Astrocyte (in vitro differentiated cells and primary cell): Measurements from ENCODE around the gene F2. TPM values are rescaled to one million over a fixed set of nuclear protein-coding genes. Genes with fewer than 3 reads are reported as not detected.

Experiments
- DNase-seq: peaks from one replicate; pipeline ENCODE4 v3.0.0-alpha.2; 2010; ENCODE audit warnings: low read depth
- FAIRE-seq: peaks from 2 replicates; lab custom pipeline; 2011; peaks lifted over from hg19 to GRCh38; lab: Jason Lieb, UNC
- H2AFZ ChIP-seq: 2 replicates; pipeline ENCODE4 v1.6.0; 2012; ENCODE audit warnings: low read depth, low read length, inconsistent platforms
- H3K27ac ChIP-seq: 2 replicates; pipeline ENCODE4 v1.5.1; 2011; ENCODE audit warnings: low read depth, low read length, inconsistent platforms
- H3K27me3 ChIP-seq: 2 replicates; pipeline ENCODE4 v1.6.0; 2011; ENCODE audit warnings: low read length, inconsistent platforms; ENCODE audit not compliant: insufficient read depth
- H3K36me3 ChIP-seq: 2 replicates; pipeline ENCODE4 v1.5.1; 2011; ENCODE audit warnings: low read length, inconsistent platforms; ENCODE audit not compliant: insufficient read depth
- H3K4me1 ChIP-seq: 2 replicates; pipeline ENCODE4 v1.5.1; 2011; ENCODE audit warnings: low read length, inconsistent platforms; ENCODE audit not compliant: insufficient read depth
- H3K4me2 ChIP-seq: 2 replicates; pipeline ENCODE4 v1.6.0; 2012; ENCODE audit warnings: low read length, inconsistent platforms
- H3K4me3 ChIP-seq: 2 replicates; pipeline ENCODE4 v1.5.1; 2011; ENCODE audit warnings: low read depth, mild to moderate bottlenecking, low read length, inconsistent platforms; ENCODE audit not compliant: insufficient read depth
- H3K79me2 ChIP-seq: 2 replicates; pipeline ENCODE4 v1.6.0; 2012; ENCODE audit warnings: mild to moderate bottlenecking, low read length, inconsistent platforms; ENCODE audit not compliant: insufficient read depth
- H3K9ac ChIP-seq: 2 replicates; pipeline ENCODE4 v1.6.0; 2012; ENCODE audit warnings: mild to moderate bottlenecking, low read length, inconsistent platforms
- H3K9me3 ChIP-seq: 2 replicates; pipeline ENCODE4 v1.5.1; 2012; ENCODE audit warnings: low read depth, mild to moderate bottlenecking, low read length, inconsistent platforms; ENCODE audit not compliant: insufficient read depth
- H4K20me1 ChIP-seq: 2 replicates; pipeline ENCODE4 v1.6.0; 2012; ENCODE audit warnings: low read length, inconsistent platforms; ENCODE audit not compliant: insufficient read depth
- H3K27ac Mint-ChIP-seq: one replicate; pipeline ENCODE4 v1.8.0; 2021; ENCODE audit warnings: mild to moderate bottlenecking, mixed read lengths; ENCODE audit not compliant: unreplicated experiment
- H3K27me3 Mint-ChIP-seq: one replicate; pipeline ENCODE4 v1.8.0; 2021; ENCODE audit warnings: low read depth, mixed read lengths; ENCODE audit not compliant: unreplicated experiment
- H3K36me3 Mint-ChIP-seq: one replicate; pipeline ENCODE4 v1.8.0; 2021; ENCODE audit warnings: low read depth, mixed read lengths; ENCODE audit not compliant: unreplicated experiment
- H3K4me1 Mint-ChIP-seq: one replicate; pipeline ENCODE4 v1.8.0; 2021; ENCODE audit warnings: low read depth, mixed read lengths; ENCODE audit not compliant: unreplicated experiment
- H3K4me3 Mint-ChIP-seq: one replicate; pipeline ENCODE4 v1.8.0; 2021; ENCODE audit warnings: mild to moderate bottlenecking, moderate library complexity, mixed read lengths; ENCODE audit not compliant: unreplicated experiment
- H3K9me3 Mint-ChIP-seq: one replicate; pipeline ENCODE4 v1.8.0; 2021; ENCODE audit warnings: mild to moderate bottlenecking, mixed read lengths; ENCODE audit not compliant: unreplicated experiment
- EZH2 ChIP-seq: IDR thresholded peaks from 2 replicates; pipeline ENCODE4 v1.6.1; 2012; ENCODE audit warnings: mild to moderate bottlenecking, low read length, inconsistent platforms; ENCODE audit not compliant: insufficient read depth
- total RNA-seq: library from RNA; stranded (reverse); gene quantifications from 2 replicates; pipeline ENCODE4 v1.2.1, GENCODE V29; 2021
- TF ChIP-seq, protein P1 (sequence below): IDR thresholded peaks from 2 replicates; pipeline ENCODE4 v1.5.1; 2011; ENCODE audit warnings: low read depth, mild to moderate bottlenecking, inconsistent platforms, low read length, moderate library complexity; ENCODE audit not compliant: insufficient read depth

Gene F2
- total RNA-seq, 1 donor from 2014 or later = 0.57 TPM

DNA sequence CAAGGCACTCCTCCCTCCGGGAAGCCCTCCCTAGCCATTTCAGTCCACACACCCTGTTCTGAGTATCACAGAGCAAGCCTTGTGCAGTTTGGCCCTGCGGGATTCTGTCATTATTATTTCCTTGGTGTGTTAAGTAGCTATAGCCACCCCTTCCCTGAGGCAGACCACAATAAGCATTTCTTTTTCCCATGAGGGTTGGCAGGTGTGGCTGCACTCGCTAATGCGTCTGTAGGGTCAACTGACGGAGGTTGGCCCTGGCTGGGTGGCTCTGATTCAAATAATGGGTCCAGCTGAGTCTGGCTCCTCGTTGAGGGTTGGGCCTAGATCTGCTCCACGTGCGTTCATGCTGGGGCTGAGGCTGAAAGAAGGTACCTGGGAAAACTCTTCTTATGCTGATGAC is 5.1 kb downstream of the F2 start:
- H3K9me3 Mint-ChIP-seq = no peaks in the 10 kb centered on the region
- Histone ChIP-seq H4K20me1 (no peaks in the 10 kb centered on the region), H3K27ac (no peak overlapping the region), H3K79me2 (no peaks in the 10 kb centered on the region), H3K36me3 (no peaks in the 10 kb centered on the region), H3K9me3 (no peaks in the 10 kb centered on the region), H3K4me3 (no peak overlapping the region), H3K4me1 (no peaks in the 10 kb centered on the region), H3K27me3 (no peaks in the 10 kb centered on the region), H3K4me2 (no peak overlapping the region), H2AFZ (peak overlapping the region; percentile 60), H3K9ac (no peak overlapping the region)
- DNase-seq (peak; percentile 15), FAIRE-seq (no peak)
- no peak overlapping the region for H3K27ac Mint-ChIP-seq
- H3K4me3 Mint-ChIP-seq = no peak overlapping the region
- TF ChIP-seq, protein P1, sequence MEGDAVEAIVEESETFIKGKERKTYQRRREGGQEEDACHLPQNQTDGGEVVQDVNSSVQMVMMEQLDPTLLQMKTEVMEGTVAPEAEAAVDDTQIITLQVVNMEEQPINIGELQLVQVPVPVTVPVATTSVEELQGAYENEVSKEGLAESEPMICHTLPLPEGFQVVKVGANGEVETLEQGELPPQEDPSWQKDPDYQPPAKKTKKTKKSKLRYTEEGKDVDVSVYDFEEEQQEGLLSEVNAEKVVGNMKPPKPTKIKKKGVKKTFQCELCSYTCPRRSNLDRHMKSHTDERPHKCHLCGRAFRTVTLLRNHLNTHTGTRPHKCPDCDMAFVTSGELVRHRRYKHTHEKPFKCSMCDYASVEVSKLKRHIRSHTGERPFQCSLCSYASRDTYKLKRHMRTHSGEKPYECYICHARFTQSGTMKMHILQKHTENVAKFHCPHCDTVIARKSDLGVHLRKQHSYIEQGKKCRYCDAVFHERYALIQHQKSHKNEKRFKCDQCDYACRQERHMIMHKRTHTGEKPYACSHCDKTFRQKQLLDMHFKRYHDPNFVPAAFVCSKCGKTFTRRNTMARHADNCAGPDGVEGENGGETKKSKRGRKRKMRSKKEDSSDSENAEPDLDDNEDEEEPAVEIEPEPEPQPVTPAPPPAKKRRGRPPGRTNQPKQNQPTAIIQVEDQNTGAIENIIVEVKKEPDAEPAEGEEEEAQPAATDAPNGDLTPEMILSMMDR = no peak
- TF ChIP-seq EZH2 = no peak
- H3K36me3 Mint-ChIP-seq = peaks cover 3% of the 10 kb centered on the region
- peaks cover 3% of the 10 kb centered on the region for H3K27me3 Mint-ChIP-seq
- peaks cover 10% of the 10 kb centered on the region for H3K4me1 Mint-ChIP-seq

DNA sequence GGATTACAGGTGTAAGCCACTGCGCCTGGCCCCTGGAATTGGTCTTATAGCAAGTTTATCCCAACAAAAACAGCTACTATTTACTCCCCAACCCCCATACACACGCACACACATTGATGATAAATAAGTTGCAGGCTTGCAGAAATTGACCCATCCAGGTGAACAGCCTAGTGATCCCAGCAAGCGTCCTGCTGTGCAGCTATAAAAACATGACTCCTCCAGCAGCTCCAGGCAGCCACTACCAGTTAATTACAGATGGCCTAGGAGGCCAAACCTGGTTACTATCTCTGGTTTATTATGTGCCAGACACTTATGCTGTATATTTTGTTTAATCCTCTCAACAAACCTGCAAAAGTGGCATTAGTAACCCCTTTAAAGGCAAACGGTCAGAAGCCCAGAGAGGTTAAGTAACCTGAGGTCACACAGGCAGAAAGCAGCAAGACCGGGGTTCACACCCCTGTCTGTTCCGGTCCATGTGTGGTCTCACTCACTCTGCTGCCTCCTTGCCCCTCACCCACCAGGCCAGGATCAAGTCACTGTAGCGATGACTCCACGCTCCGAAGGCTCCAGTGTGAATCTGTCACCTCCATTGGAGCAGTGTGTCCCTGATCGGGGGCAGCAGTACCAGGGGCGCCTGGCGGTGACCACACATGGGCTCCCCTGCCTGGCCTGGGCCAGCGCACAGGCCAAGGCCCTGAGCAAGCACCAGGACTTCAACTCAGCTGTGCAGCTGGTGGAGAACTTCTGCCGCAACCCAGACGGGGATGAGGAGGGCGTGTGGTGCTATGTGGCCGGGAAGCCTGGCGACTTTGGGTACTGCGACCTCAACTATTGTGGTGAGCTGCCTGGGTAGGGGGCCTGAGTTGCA is 6.6 kb downstream of the F2 start:
- Histone ChIP-seq H3K27ac (no peak overlapping the region), H3K79me2 (no peaks in the 10 kb centered on the region), H3K9me3 (no peaks in the 10 kb centered on the region), H4K20me1 (no peaks in the 10 kb centered on the region), H2AFZ (no peak overlapping the region), H3K4me3 (no peak overlapping the region), H3K4me2 (no peak overlapping the region), H3K4me1 (no peaks in the 10 kb centered on the region), H3K27me3 (no peaks in the 10 kb centered on the region), H3K36me3 (no peaks in the 10 kb centered on the region), H3K9ac (no peak overlapping the region)
- Mint-ChIP-seq H3K27me3 (peaks cover 6% of the 10 kb centered on the region), H3K4me1 (peaks cover 10% of the 10 kb centered on the region), H3K36me3 (peaks cover 3% of the 10 kb centered on the region), H3K27ac (no peak overlapping the region), H3K4me3 (peak overlapping the region; percentile 54), H3K9me3 (no peaks in the 10 kb centered on the region)
- FAIRE-seq (no peak), DNase-seq (no peak)
- no peak for TF ChIP-seq EZH2
- TF ChIP-seq, protein P1 = no peak
